ENCODE measurements around the gene DSCAM.

DSCAM gene

GRCh38 chr21:40683349-40683748, 163.6 kb downstream of the DSCAM start:
- no peak for TF ChIP-seq CTCF (IDR thresholded peaks at IDR 0.05; ENCODE audit: low read depth, low read length)

DNA sequence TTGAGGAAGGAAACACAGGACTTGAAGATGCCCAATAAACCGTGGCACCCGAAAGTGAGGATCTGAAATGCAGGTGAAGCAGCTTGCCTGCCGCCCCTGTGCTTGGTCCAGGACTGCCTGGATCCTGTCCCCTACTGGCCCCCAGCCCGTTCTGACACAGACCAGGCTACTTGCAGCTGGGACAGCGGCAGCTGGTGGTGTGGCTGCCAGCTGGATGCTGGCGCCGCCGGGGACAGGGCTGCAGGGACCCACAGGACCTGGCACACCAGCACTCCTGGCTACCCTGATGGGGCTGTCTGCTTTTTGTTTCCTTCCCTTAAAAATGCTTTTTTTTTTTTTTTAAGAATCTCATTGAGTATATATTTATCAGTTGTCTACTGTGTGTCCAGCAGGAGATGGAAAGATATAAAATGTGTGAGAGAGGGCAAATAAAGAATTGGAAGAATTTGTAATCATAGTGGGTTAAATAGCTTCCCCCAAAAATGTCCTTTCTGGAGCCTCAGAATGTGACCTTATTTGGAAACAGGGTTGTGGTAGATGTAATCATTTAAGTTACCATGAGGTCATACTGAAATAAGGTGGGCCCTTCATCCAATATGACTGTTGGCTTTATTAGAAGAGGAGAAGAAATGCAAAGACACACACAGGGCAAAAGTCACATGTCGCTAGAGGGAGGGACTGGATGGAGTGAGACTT, 165.6 kb downstream of the DSCAM start:
- no peak overlapping the region for H3K4me3 ChIP-seq (ENCODE audit: low read depth, low read length)
- TF ChIP-seq CTCF (IDR thresholded peaks at IDR 0.05; ENCODE audit: low read depth, low read length), result no peak

More at GRCh38 chr21:40683349-40683748, 163.6 kb downstream of the DSCAM start:
- H3K4me3 ChIP-seq (ENCODE audit: low read depth, low read length), result no peak overlapping the region

DNA sequence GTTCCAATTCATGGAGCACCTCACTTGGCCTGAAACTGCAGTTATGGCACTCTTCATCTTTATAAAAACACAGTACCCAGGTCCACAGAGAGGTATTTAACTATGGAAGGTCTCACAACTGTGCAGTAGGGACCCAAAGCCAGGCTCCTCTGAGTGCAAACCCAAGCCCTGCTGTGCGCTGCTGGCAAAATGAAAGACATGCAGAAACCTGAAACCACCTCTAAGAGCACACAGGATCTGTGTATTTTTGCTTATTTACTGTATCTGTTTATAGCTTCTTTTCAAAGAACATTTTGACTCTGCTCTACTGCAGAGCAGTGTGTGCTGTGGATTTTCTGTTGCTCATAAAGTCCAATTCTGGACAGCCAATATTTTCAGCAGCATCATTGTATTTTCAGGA, 166.6 kb downstream of the DSCAM start:
- TF ChIP-seq CTCF (IDR thresholded peaks at IDR 0.05; ENCODE audit: low read depth, low read length), result no peak

DNA sequence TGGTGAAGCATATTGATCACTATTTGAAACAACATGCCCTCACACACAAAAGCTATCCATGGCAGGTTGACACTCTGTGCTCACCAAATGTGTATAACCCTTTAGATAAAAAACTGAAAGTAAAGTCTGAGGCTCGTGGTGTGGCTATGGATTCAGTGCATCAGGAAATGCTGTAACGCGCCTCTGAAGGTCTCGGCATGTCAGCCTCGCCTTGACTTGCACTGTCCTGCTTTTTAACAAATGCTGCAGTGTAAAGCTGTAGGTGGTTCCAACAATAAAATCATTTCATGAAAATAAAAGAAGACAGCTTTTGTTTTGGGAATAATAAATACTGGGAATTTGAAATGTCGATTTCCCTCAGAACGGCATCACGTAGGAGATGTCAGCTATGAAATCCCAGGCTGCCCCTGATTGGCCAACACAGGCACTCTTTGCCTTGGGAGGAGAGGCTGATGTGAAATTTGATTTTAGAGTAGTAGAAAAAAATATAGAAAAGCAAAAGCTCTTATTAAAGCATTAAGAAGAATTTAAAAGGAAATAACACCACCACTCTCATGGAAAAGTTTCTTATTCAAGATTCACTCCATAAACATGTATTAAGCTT, 168.2 kb downstream of the DSCAM start:
- TF ChIP-seq CTCF (IDR thresholded peaks at IDR 0.05; ENCODE audit: low read depth, low read length), result no peak

More for the DNA sequence above, 166.6 kb downstream of the DSCAM start:
- H3K4me3 ChIP-seq (ENCODE audit: low read depth, low read length), result no peak overlapping the region

DNA sequence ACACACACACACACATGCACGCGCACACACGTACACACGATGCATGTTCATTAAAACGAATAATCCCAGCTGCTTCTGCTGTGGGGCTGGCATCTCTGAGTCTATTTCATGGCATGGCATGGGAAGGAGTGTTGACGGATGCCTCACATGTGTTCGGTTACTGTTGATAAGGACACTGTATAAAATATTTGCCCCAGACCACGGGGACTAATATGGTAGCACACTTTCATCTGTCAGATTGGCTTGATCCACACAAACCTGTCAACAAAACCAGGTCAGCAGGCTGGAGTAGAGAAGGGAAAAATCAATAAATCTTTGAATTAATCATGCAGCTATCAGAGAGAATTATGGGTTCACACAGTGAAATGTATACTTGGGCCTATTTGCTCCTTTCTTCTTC, 171.9 kb downstream of the DSCAM start:
- TF ChIP-seq CTCF (IDR thresholded peaks at IDR 0.05; ENCODE audit: low read depth, low read length), result no peak

More for the DNA sequence above, 168.2 kb downstream of the DSCAM start:
- H3K4me3 ChIP-seq (ENCODE audit: low read depth, low read length), result no peak overlapping the region

GRCh38 chr21:40672602-40673001, 174.4 kb downstream of the DSCAM start:
- no peak overlapping the region for H3K4me3 ChIP-seq (ENCODE audit: low read depth, low read length)
- no peak for TF ChIP-seq CTCF (IDR thresholded peaks at IDR 0.05; ENCODE audit: low read depth, low read length)

More for the DNA sequence above, 171.9 kb downstream of the DSCAM start:
- H3K4me3 ChIP-seq (ENCODE audit: low read depth, low read length), result no peak overlapping the region

DNA sequence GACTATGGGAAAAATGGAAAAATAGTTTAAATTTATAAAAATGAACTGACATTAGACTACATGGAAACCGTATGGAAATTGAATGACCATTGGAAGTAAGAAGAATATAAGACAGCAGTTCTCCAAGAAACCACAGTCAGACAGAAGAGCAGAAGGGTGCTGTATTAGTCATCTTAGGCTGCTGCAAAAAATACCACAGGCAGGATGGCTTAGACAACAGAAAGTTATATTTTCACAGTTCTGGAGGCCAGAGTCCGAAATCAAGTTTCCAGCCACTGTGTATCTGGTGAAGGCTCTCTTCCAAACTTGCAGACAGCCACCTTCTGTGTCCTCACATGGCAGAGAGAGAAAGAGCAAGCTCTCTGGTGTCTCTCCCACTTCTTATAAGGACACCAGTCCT, 175.2 kb downstream of the DSCAM start:
- H3K4me3 ChIP-seq (ENCODE audit: low read depth, low read length), result no peak overlapping the region
- no peak for TF ChIP-seq CTCF (IDR thresholded peaks at IDR 0.05; ENCODE audit: low read depth, low read length)

All from WI38 (cell line).